ENCODE results near the gene VIPR1.

DNA sequence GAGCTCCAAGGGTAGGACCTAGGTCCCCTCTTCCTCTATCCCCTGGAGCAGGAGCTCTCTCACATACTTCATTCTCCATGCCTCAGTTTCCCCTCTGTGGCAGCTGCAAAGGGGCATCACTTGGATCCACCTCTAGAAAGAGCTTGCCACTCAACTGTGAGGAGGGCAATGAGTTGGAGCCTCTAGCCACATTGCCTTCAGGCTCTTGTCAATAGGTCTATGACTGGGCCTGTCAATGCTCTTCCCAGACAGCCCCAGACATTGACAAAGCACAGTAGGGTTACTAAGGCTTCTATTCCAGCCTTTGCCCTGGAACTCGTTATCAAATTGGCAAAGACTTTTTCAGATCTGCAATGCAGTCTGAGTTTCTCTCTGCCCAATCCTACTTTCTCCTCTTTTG lies 4.4 kb upstream of the VIPR1 start:
- TF ChIP-seq, protein P1, sequence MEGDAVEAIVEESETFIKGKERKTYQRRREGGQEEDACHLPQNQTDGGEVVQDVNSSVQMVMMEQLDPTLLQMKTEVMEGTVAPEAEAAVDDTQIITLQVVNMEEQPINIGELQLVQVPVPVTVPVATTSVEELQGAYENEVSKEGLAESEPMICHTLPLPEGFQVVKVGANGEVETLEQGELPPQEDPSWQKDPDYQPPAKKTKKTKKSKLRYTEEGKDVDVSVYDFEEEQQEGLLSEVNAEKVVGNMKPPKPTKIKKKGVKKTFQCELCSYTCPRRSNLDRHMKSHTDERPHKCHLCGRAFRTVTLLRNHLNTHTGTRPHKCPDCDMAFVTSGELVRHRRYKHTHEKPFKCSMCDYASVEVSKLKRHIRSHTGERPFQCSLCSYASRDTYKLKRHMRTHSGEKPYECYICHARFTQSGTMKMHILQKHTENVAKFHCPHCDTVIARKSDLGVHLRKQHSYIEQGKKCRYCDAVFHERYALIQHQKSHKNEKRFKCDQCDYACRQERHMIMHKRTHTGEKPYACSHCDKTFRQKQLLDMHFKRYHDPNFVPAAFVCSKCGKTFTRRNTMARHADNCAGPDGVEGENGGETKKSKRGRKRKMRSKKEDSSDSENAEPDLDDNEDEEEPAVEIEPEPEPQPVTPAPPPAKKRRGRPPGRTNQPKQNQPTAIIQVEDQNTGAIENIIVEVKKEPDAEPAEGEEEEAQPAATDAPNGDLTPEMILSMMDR (IDR thresholded peaks at IDR 0.05; ENCODE audit: low read depth, low read length), result no peak
- no peak for TF ChIP-seq POLR2A (IDR thresholded peaks at IDR 0.05; ENCODE audit: extremely low read depth, insufficient read length)
- TF ChIP-seq, protein P2, sequence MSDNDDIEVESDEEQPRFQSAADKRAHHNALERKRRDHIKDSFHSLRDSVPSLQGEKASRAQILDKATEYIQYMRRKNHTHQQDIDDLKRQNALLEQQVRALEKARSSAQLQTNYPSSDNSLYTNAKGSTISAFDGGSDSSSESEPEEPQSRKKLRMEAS (IDR thresholded peaks at IDR 0.05; ENCODE audit: low read depth, low read length), result no peak
- no peak for TF ChIP-seq MYC (IDR thresholded peaks at IDR 0.05; ENCODE audit: low read depth, low read length)

Measured in NB4 (cell line).